Adrenal gland (tissue), 12 donors: Measurements from ENCODE around the gene IDS. TPM values are rescaled to one million over a fixed set of nuclear protein-coding genes. Genes with fewer than 3 reads are reported as not detected.

Experiments used
- polyA plus RNA-seq, 3 donors: library from polyadenylated mRNA; stranded (reverse); fragments of 200-250 nt in 2 of 3; fragments of 350-450 nt in 1 of 3; fragmentation: Illumina TruSeq in 1 of 3; extraction: RNeasy Lipid Tissue Mini Kit (QIAGEN cat#74804) in 1 of 3; gene quantifications; one replicate each; pipeline ENCODE4 v1.2.3, GENCODE V29; 2013 to 2014
- total RNA-seq, 9 donors: library from RNA; depleted of rRNA in 4 of 9; stranded (reverse); fragments of >200 nt in 4 of 9; fragments of 120-200 nt in 1 of 9; fragmentation: NEBNext Ultra II Directional in 1 of 9; extraction: Animal tissue kit (Norgen Biotek cat#: 25700) in 1 of 9; gene quantifications; one replicate each; pipeline versions ENCODE4 v1.1.0 to v1.2.4, GENCODE V29; 2013 to 2023
- donor health status: healthy with polysubstance abuse.
- donor health status: Bipolar disorder and iron deficiency.
- donor health status: DM: yes; HTN: yes; CAD: no.
- donor health status: DM: no; HTN: no; CAD: no.
- donor health status: DM: no; HTN: no; CAD: no.
- donor health status: DM: yes; HTN: yes; CAD: no.

IDS gene
- total and polyA plus RNA-seq, 12 donors: 19.5 to 87.6 (median 50.2) TPM

Other genes starting within 250 kb of the IDS start
- 10 to 100 TPM in 8 of 9 donors, 1 to 10 TPM in 1; 5.9 to 35.1 (median 22.4) TPM for gene EOLA1, start 35.7 kb upstream of the IDS start, total RNA-seq
- 10 to 100 TPM; 17.8 to 29.4 (median 24.2) TPM for gene EOLA1, start 35.7 kb upstream of the IDS start, polyA plus RNA-seq
- gene HSFX3, start 44.6 kb upstream of the IDS start, total RNA-seq: not detected
- not detected for gene HSFX3, start 44.6 kb upstream of the IDS start, polyA plus RNA-seq
- gene MAGEA9B, start 82.2 kb upstream of the IDS start, total RNA-seq: not detected
- not detected for gene MAGEA9B, start 82.2 kb upstream of the IDS start, polyA plus RNA-seq
- under 1 TPM in 2 of 9 donors, not detected in 7; 0.18 to 0.70 TPM for gene HSFX2, start 90.0 kb upstream of the IDS start, total RNA-seq
- 1 to 10 TPM in 2 of 3 donors, not detected in 1; 1.8 to 2.5 TPM for gene HSFX2, start 90.0 kb upstream of the IDS start, polyA plus RNA-seq
- 10 to 100 TPM; 15.3 to 38.0 (median 26.0) TPM for gene TMEM185A, start 126.5 kb upstream of the IDS start, total RNA-seq
- 10 to 100 TPM; 14.8 to 20.2 (median 16.8) TPM for gene TMEM185A, start 126.5 kb upstream of the IDS start, polyA plus RNA-seq
- not detected for gene MAGEA11, start 206.8 kb upstream of the IDS start, total RNA-seq
- not detected for gene MAGEA11, start 206.8 kb upstream of the IDS start, polyA plus RNA-seq